HG03108 (cell line): ENCODE measurements around the gene HSPD1.
"Not testable (repeated sequence)": the region's sequence is repeated elsewhere in the genome, so short reads cannot be mapped to it uniquely, and the experiment has no call there.

Source experiments
- ATAC-seq: cut with Tn5 transposase; IDR thresholded peaks from one replicate; pipeline ENCODE4 v1.9.1; 2021; ENCODE audit warnings: moderate library complexity; ENCODE audit not compliant: unreplicated experiment

HSPD1 gene

DNA sequence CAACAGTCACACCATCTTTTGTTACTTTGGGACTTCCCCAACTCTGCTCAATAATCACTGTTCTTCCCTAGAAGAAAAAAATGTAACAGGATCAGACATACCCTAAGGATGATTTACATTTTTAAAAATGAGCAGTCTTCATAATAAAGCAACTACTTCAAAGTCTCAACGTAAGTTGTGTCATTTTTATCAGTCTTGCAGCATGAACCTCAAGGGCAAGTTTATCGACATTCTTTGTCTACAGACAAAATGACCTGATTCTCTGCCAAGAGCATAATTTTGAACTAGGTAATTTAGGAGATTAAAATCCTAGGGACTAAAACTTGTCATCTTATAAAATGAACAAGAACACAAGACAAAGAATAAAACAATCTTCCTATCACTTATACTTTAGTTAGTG lies 2.3 kb downstream of the HSPD1 start:
- ATAC-seq, result no peak

DNA sequence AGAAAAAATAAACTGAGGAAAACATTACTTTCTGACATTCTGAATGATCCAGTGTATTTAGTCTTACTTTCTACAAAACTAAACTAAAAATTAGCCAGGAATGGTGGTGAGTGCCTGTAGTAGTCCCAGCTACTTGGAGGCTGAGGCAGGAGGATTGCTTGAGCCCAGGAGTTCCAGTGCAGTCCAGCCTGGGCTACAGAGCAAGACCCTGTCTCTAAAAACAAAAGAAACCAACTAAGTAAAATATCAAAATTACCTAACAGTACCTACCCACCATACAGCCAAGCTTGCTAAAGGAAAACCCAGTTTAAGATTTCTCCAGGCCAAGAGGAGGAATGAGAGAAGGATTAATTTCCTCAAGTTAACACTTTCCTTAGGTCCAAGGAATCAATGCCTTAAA lies 2.9 kb downstream of the HSPD1 start:
- no peak for ATAC-seq

DNA sequence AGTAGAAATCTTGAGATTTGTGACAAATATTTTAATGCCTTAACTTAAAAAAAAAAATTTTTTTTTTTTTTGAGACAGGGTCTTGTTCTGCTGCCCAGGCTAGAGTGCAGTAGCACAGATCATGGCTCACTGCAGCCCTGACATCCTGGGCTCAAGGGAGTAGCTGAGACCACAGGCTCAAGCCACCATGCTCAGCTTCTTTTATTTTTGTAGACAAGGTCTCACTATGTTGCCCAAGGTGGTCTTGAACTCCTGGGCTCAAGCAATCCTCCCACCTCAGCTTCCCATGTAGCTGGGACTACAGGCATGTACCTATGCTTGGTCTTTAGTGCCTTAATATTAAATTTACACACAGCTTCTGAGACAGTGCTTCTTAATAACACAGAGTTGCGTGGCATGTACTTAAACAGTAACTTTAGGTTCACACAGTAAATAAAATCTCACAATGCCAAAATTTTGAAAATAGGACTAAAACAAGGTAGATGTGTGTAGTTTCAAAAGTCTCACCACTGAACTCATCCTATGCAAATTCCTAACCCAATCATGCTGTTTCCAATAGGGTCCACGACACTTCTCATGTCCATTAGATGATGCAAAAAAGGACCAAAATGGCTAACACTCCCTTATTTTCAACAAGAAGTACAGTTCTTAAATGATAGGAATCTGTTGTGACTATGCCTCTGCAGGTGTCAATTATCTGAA lies 4.1 kb downstream of the HSPD1 start:
- no peak for ATAC-seq

DNA sequence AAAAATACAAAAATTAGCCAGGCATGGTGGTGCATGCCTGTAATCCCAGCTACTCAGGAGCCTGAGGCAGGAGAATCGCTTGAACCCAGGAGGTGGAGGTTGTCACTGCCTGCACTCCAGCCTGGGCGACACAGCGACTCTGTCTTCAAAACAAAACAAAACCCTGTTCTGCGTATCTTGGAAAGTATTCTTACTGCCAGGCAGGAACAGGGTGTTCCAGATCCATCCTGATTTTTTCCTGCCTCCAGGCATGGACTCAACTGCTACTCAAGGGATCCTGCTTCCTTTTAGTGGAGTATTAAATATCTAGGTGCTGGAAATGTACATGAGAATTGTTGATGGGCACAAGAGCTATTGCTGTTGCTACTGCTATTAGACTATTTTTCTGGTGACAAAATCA lies 12.3 kb downstream of the HSPD1 start:
- no peak for ATAC-seq

DNA sequence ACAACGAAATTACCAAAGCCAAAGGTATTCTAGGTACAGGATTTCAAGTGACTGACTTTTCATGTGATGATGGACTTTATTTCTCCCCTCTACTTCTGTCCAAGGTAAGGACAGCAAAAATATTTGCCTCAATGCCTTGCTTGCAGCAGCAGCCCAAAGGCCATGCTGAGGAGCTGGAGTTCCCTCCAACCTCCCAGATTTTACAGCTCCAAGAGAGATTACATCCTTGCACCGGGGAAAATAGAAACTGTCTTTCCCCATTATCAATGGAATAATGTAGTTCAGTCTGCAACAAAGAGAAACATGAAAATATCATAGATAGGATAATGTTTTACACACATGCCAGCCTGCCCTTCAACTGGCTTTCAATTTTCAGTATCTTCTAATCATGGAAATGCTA lies 13.5 kb downstream of the HSPD1 start:
- no peak for ATAC-seq

DNA sequence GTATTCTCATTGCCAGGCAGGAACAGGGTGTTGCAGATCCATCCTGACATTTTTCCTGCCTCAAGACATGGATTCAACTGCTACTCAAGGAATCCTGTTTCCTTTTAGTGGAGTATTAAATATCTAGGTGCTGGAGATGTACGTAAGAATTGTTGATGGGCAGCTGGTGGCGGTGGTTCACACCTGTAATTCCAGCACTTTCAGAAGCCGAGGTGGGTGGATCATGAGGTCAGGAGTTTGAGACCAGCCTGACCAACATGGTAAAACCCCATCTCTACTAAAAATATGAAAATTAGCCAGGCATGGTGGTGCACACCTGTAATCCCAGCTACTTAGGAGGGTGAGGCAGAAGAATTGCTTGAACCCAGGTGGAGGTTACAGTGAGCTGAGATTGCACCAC lies 15.4 kb downstream of the HSPD1 start:
- not testable (repeated sequence) for ATAC-seq

DNA sequence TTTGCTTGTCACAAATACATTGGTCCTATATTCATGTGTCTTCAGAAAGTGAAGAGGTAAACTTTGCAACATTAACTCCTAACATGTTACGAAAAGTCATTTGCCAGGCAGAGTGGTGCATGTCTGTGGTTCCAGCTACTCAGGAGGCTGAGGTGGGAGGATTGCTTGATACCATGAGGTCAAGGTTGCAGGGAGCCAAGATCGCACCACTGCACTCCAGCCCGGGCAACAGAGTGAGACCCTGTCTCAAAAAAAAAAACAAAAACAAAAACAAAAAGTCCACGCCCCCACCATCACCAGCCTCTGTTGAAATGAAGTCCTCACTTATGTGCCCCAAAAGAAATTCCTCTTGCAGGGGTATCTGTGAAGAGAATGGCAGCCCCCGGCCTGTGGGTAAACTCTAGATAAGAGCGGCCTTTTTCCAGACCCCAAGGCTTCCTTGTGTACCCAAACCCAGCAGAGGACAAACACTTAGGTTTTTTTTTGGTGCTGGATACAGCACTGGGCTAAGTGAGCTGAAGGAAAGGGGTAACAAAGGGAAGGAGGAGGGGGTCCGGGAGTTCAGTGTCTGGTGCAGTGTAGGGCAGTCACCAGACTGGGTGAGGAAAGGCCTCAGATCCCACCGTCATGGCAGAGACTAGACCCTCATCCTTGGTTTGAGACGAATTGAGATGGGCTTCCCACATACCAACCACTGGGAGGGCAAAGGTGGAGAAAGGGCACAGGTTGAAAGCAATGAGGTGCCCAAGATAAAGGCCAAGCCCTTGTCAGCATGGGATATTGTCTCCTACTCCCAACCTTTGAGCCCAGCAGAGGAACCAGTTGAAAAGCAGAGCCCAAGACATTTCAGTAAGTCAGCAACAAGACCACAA lies 19.2 kb downstream of the HSPD1 start:
- no peak for ATAC-seq

DNA sequence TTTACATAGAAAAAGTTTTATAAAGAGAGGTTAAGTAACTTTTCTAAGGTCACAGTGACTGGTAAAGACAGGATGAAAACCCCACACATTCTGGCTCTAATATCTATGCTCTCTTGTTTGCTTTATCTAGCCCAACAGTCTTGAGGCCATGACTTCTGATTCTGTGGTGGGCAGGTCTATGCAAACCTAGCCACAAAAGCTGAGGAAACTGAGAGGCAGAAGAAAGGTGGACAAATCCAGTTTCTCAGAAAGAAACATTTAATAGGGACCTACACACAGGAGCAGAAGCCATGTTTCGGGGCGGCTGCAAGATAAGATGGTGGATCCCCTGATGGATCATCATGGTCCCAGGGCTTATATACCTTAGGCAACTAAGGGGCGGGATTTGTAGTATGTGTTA lies 21.8 kb downstream of the HSPD1 start:
- no peak for ATAC-seq

DNA sequence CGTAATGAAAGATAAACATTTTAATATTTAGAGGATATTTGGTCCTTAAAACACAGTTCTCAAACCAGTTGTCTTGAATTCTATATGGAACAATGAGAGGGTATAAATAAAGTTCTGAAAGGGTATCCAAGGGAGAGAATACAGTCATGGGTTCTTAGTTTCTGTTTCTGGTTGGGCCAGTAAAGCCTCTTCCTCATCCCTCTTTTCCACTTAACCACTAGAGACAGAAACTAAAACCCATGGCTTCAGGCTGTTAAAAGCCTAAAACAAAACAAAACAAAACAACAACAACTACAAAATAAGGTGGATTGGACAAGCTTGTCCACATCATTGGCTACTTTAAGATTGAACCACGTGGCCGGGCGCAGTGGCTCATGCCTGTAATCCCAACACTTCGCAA lies 27.5 kb downstream of the HSPD1 start:
- no peak for ATAC-seq

DNA sequence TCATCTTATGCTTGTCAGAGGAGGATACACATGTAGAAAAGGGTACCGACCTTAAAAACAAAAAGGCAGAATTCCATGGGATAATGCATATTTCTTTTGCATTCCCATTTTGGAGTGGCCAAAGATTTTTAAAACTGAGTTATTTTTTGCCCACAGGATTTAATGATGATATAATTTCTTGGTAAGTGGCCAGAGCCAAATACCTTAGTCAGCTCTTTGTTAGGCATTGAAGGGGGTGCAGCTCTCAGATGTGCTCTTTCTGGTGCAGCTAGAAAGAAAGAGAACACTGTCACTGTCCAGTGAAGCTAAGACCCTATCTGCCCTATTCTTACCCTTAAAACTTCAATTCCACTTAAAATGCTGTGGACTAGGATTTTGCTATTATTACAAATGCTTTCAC lies 35.5 kb downstream of the HSPD1 start:
- no peak for ATAC-seq

DNA sequence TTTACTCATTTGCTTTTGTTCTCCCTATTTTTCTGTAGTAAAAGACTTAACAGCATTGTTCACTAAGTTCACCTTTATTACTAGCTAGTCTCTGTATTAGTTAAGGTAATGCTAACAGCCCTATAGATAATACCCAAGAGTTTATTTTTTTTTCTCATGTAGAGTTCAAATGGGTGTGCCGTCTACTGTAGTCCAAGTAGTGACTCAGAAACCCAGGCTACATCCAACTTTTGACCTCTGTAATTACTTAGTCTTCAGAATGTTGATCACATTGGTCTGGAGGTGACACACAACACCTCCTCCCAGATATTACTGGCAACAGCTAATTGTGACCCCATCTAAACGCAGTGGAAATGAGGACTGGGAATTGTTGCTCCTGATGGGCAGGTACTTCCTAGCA lies 38.6 kb downstream of the HSPD1 start:
- ATAC-seq, result no peak

DNA sequence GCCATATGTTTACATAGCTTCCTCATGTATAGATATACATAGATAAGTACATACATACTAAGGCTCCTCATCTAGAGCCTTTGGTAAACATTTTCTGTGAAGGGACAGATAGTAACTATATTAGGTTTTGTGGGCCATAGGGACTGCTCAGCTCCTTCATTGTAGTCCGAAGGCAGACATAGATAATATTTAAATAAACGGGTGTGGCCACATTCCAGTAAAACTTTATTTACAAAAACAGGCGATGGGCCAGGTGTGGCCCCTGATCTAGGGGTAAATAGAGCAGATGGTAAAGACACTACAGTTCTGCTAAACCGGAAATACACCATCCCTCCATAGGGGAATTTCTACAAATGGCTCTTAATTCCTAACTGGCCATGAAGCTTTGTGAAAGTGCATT lies 39.0 kb downstream of the HSPD1 start:
- ATAC-seq, result no peak

DNA sequence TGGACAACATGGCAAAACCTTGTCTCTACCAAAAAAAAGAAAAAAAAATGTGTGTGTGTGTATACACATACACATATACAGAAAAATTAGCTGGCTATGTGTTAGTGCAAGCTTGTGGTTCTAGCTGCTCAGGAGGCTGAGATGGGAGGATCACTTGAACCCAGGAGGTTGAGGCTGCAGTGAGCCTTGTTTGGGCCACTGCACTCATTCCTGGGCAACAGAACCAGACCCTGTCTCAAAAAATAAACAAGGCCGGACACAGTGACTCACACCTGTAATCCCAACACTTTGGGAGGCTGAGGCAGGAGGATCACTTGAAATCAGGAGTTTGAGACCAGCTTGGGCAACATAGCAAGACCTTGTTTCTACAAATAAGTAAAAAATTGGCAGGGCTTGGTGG lies 44.2 kb downstream of the HSPD1 start:
- no peak for ATAC-seq

DNA sequence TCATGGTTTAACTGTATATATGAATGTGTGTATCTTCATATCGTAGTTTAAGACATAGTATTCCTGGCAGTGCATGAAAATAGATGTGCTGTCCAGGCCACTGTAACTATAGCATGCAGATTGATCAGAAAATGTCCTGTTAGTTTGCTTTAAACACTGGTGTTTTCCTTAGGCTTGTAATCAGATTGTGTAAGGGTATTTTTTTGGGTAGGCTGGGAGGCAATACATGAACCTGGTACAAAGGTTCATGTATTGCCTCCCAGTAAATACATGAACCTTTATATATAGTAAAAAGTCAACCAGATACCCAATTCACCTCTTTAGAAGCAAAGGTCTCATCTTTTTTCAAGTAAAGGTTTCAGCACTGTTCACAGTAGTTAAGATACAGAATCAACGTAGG lies 44.7 kb downstream of the HSPD1 start:
- ATAC-seq, result no peak

DNA sequence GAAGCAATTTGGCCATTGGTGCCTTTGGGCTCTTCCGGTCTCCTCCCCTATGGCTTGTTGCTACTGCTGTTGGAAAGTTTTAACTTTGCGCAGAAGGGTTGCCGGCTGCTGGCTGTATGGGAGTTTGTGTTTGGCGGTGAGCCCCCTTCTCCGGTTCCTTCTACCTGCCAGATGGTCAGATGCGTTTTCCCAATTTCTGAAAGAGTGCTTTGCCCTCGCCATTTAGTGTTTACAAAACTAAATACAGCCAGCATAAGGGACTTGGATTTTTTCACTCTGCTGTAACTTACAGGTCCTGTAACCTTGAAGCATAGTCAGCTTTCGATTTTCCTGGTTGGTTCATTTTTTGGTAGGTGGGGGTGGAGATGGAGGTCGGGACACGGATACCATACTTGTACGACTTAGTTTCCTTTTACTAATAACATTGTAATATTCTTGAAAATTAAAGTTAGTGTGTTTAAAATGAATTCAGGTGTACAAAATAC lies 45.7 kb downstream of the HSPD1 start:
- peak; percentile 17 for ATAC-seq

DNA sequence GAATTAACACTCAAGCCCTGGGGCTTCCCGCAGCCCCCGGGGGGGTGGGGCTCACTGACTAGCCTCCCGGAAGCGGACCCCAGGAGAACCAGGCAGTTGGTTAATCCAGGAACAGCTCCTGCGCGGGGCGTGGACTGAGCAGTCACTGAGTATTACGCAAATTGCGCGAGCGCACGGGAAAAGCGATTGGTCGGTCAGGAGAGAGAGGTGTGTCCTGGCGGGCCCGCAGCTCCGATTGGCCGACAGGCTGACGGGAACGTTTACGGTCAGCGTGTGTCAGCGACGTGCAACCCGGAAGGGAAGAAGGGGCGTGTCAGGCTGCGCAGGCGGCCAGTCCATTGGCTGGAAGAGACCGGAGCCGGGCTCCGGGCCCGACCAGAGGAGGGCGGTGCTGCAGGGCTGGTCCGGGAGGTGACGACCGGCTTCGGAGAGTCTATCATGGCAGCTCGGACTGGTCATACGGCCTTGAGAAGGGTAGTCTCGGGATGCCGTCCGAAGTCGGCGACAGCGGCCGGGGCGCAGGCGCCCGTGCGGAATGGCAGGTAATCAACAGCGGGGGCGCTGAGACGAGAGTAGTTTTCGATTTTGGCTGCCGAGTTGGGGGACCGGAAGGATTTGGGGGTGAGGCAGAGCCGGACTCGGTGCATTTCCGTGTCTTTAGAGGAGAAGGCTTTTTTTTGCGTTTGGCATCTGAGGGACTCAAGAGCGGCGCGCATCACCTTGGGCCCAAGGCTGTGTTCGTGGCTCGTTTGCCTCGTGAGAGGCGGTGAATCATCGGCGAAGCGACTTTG lies 46.3 kb downstream of the HSPD1 start, which contains the start of gene COQ10B:
Gene COQ10B (plus strand): TSS at position 430 of the 791 bp plus-strand sequence. CDS start 9 bp downstream, at position 439.
- peak; percentile 96 for ATAC-seq

DNA sequence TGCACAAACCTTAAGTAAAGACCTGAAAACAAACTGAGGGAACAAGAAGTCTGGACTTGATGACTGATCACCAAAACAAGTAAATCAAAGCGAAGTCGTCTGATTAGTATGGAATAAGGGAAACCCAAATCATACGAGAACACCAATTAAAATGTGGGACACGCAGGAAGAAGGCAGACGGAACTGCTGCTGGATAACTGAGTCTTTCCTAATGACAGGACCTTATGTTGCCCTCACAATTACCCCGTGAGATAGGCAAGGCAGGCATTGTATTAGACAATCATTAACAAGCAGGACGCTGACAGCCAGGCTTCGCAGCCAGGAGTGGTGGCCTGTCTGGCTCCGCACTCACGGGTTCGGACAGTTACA lies 46.9 kb downstream of the HSPD1 start:
- ATAC-seq, result no peak

DNA sequence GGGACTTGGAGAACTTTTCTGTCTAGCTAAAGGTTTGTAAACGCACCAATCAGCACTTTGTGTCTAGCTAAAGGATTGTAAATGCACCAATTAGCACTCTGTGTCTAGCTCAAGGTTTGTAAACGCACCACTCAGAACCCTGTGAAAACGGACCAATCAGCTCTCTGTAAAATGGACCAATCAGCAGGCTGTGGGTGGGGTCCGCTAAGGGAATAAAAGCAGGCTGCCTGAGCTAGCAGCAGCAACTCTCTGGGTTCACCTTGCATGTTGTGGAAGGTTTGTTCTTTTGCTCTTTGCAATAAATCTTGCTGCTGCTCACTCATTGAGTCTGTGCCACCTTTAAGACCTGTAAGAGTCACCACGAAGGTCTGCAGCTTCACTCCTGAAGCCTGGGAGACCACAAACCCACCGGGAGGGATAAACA lies 48.7 kb downstream of the HSPD1 start:
- ATAC-seq, result not testable (repeated sequence)

DNA sequence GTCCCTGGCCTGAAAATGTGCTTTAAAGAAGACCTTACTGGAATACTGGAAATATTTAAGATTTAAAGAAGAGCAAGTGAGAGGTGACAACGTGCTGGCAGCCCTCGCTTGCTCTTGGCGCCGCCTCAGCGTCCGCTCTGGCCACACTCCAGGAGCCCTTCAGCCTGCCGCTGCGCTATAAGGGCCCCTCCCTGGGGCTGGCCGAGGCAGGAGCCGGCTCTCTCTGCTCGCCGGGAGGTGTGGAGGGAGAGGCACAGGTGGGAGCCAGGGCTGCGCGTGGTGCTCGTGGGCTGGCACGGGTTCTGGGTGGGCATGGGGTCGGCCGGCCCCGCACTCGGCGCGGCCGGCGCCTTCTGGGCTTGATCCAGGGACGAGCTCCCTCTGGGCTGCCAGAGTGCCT lies 49.2 kb downstream of the HSPD1 start:
- ATAC-seq, result no peak

DNA sequence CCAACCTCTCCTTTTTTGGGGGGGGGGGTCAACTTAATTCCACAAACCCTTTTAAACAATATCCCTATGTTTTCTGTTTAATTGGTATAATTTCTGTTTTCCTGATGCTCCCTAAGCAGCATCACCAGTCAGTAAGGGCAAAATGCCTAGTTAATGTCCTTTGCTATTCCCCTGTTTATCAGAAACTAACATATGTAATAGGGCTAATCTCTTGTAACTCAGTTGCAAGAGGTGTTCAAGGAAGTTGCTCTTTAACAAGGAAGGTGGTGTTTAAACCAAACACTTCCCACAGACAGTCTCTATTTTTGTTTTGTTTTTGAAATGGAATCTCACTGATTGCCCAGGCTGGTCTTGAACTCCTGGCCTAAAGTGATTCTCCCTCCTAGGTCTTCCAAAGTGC lies 52.8 kb downstream of the HSPD1 start:
- no peak for ATAC-seq

DNA sequence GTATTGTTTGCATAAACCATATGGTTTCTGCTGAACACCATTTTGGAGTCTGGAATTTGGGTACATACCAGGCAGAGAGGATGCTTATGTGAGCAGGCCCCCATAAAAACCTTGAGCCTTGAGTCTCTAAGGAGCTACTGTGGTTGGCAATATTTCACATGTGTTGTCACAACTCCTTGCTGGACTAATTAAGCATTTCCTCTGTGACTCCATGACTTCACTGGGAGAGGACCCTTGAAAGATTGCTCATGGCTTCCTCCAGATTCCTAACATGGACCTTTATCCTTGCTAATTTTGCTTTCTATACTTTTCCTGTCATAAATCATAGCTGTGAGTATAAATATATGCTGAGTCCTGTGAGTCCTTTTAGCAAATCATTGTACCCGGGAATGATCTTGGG lies 53.9 kb downstream of the HSPD1 start:
- no peak for ATAC-seq
